Right atrium auricular region (tissue), 2 donors: ENCODE results near the gene CARD19. TPM values are rescaled to one million over a fixed set of nuclear protein-coding genes. Genes with fewer than 3 reads are reported as not detected.

Experiments
- DNase-seq: peaks from one replicate; pipeline ENCODE4 v3.0.0-alpha.2; 2019; ENCODE audit warnings: low spot score
- H3K27ac ChIP-seq, 2 donors: fragments of 200-600 bp; sonication (generic); 1 replicate in 1 of 2; 2 replicates in 1 of 2; pipeline ENCODE4 v1.5.1; 2016 to 2019
- H3K27me3 ChIP-seq, 2 donors: fragments of 200-600 bp; sonication (generic); one replicate each; pipeline versions ENCODE4 v1.5.1 to v1.6.0; 2017 to 2019
- H3K36me3 ChIP-seq: fragments of 200-600 bp; sonication (generic); one replicate; pipeline ENCODE4 v1.5.1; 2016
- H3K4me1 ChIP-seq, 2 donors: fragments of 200-600 bp; sonication (generic); one replicate each; pipeline versions ENCODE4 v1.5.1 to v1.6.0; 2017 to 2019
- H3K4me3 ChIP-seq, 2 donors: fragments of 200-600 bp; sonication (generic); 1 replicate in 1 of 2; 2 replicates in 1 of 2; pipeline ENCODE4 v1.5.1; 2017 to 2019; ENCODE audit warnings: mild to moderate bottlenecking in 1 of 2, moderate library complexity in 1 of 2
- H3K9me3 ChIP-seq, 2 donors: fragments of 200-600 bp; sonication (generic); one replicate each; pipeline ENCODE4 v1.5.1; 2019
- CTCF ChIP-seq, 2 donors: fragments of 200-600 bp; sonication (generic); IDR thresholded peaks; one replicate each; pipeline ENCODE4 v1.5.1; 2019; ENCODE audit warnings: antibody characterized with exemption in 2 of 2
- total RNA-seq, 2 donors: library from RNA; depleted of rRNA; stranded (reverse); fragments of >200 nt; gene quantifications; one replicate each; pipeline ENCODE4 v1.1.0, GENCODE V29; 2016

CARD19 gene
- total RNA-seq, 2 donors from 2014 or later, result 21.2 to 46.8 TPM

DNA sequence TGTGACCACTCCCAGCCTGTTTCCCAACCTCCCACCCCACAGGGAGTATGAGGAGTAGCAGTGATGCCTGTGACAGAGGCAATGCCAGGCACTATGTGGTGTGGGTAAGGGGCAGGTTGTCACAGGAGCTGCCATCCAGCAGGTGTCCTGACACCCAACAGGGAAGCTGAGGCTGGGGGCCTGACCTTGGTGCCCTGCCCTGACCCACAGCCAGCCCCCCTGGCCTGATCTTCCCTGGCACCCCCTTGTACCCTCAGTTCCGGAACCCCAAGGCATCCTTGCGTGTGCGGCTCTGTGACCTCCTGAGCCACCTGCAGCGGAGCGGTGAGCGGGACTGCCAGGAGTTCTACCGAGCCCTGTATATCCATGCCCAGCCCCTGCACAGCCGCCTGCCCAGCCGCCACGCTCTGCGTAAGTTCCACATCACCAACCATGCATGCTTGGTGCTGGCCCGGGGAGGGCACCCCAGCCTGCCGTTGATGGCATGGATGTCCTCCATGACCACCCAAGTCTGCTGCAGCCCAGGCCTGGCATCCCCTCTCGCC, 14.4 kb downstream of the CARD19 start:
- H3K4me3 ChIP-seq, result no peak overlapping the region
- no peak for DNase-seq
- H3K36me3 ChIP-seq, result peaks cover 33% of the 10 kb centered on the region

GRCh38 chr9:93111001-93111370, 15.0 kb downstream of the CARD19 start:
- Histone ChIP-seq H3K4me1 (peaks cover 0 to 12% of the 10 kb centered on the region in 2 donors), H3K36me3 (peaks cover 33% of the 10 kb centered on the region), H3K27ac (no peak overlapping the region), H3K27me3 (no peaks in the 10 kb centered on the region), H3K9me3 (no peaks in the 10 kb centered on the region), H3K4me3 (no peak overlapping the region)
- no peak for DNase-seq
- no peak for TF ChIP-seq CTCF (IDR thresholded peaks at IDR 0.05)

More for the DNA sequence above, 14.4 kb downstream of the CARD19 start:
- Histone ChIP-seq H3K4me1 (peaks cover 0 to 10% of the 10 kb centered on the region in 2 donors), H3K27ac (no peak overlapping the region), H3K9me3 (no peaks in the 10 kb centered on the region), H3K27me3 (no peaks in the 10 kb centered on the region)
- no peak for TF ChIP-seq CTCF (IDR thresholded peaks at IDR 0.05)

GRCh38 chr9:93111371-93112115, 15.5 kb downstream of the CARD19 start:
- no peak overlapping the region for H3K27ac ChIP-seq
- TF ChIP-seq CTCF (IDR thresholded peaks at IDR 0.05), result no peak
- H3K4me1 ChIP-seq, result peaks cover 0 to 18% of the 10 kb centered on the region in 2 donors
- no peaks in the 10 kb centered on the region for H3K27me3 ChIP-seq
- H3K4me3 ChIP-seq, result no peak overlapping the region
- H3K9me3 ChIP-seq, result no peaks in the 10 kb centered on the region
- no peak for DNase-seq
- peaks cover 33% of the 10 kb centered on the region for H3K36me3 ChIP-seq

DNA sequence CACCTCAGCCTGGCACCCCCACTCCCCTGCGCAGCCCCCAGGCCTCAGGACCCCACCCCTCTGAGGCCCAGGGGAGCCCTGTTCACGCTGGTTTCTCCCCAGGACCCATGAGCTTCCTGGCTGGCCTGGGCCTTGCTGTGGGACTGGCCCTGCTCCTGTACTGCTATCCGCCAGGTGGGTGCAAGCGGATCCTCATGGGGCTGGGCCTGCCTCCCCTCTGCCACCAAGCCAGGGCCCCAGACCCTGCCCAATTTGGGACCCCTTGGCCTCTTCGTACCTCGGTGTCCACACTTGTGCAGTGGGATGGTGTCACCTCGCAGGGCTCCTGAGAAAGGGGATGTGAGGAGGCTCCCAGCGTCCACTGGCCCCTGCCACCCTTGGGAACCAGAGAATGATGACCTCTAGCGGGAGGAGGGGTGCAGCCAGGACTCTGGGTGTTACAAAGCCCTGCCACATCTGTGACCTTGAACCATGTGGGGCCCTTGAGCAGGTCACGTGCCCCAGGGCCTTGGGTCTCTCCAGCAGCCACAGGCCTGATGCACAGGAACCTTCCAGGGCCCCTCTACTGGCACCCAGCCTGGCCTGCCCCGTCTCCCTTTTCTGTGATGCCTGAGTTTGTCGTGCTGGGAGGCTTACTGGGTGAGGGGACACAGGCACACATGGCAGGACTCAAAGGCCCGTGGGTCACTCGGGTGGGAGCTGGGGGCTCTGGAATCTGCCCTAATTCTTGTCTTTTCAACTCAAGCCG, 16.3 kb downstream of the CARD19 start:
- H3K4me1 ChIP-seq, result peaks cover 0 to 20% of the 10 kb centered on the region in 2 donors
- H3K27me3 ChIP-seq, result no peaks in the 10 kb centered on the region
- DNase-seq, result no peak
- H3K36me3 ChIP-seq, result peaks cover 33% of the 10 kb centered on the region
- H3K9me3 ChIP-seq, result no peaks in the 10 kb centered on the region
- H3K4me3 ChIP-seq, result no peak overlapping the region
- no peak overlapping the region for H3K27ac ChIP-seq
- no peak for TF ChIP-seq CTCF (IDR thresholded peaks at IDR 0.05)

DNA sequence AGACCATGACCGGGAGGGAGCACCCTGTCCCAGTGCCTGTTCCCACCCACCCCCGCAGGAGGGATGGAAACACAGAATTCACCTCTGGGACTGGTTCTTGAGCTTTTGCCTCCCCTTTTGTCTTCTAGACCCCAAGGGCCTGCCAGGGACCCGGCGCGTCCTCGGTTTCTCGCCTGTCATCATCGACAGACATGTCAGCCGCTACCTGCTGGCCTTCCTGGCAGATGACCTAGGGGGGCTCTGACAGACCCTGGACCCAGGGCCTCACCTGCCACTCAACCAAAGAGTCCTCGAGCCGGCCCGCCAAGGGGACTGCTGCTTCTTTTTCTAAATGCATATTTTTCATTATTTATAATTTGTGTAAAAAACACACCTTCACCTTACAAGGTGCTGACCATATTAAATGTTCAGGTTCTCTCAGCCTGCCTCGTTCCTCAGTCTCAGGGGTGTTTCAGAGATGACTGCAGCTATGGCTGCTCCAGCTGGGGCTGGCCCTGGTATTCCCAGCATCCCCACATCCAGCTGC, 16.9 kb downstream of the CARD19 start:
- no peak for DNase-seq
- Histone ChIP-seq H3K4me3 (no peak overlapping the region), H3K9me3 (no peaks in the 10 kb centered on the region), H3K27me3 (no peaks in the 10 kb centered on the region), H3K36me3 (peaks cover 33% of the 10 kb centered on the region), H3K4me1 (peaks cover 0 to 20% of the 10 kb centered on the region in 2 donors), H3K27ac (no peak overlapping the region)
- TF ChIP-seq CTCF (IDR thresholded peaks at IDR 0.05), result no peak
